Memory B cell (primary cell): ENCODE data around the gene RNF207.

Source experiments
- ATAC-seq: fragments of 150-1000 bp; cut with Tn5 transposase; 2 replicates; pipeline ENCODE4 v1.10.0; 2021; ENCODE audit warnings: low read depth, mild to moderate bottlenecking, moderate library complexity
- DNase-seq, 2 donors: peaks; one replicate each; pipeline ENCODE4 v3.0.0; 2022; ENCODE audit warnings: low spot score in 2 of 2
- H3K27ac Mint-ChIP-seq: one replicate; pipeline ENCODE4 v1.8.0; 2022; ENCODE audit warnings: mild to moderate bottlenecking, moderate library complexity, mixed read lengths
- H3K27me3 Mint-ChIP-seq: one replicate; pipeline ENCODE4 v1.8.0; 2022; ENCODE audit warnings: mixed read lengths
- H3K36me3 Mint-ChIP-seq: one replicate; pipeline ENCODE4 v1.8.0; 2022; ENCODE audit warnings: mild to moderate bottlenecking, mixed read lengths
- H3K4me1 Mint-ChIP-seq: one replicate; pipeline ENCODE4 v1.8.0; 2022; ENCODE audit warnings: mixed read lengths
- H3K4me3 Mint-ChIP-seq: one replicate; pipeline ENCODE4 v1.8.0; 2022; ENCODE audit warnings: mild to moderate bottlenecking, moderate library complexity, mixed read lengths
- H3K9me3 Mint-ChIP-seq: one replicate; pipeline ENCODE4 v1.8.0; 2022; ENCODE audit warnings: mixed read lengths

The RNF207 gene

GRCh38 chr1:6167391-6168303, 38.3 kb upstream of the RNF207 start:
- DNase-seq = no peak
- no peak for ATAC-seq
- no peaks in the 10 kb centered on the region for H3K36me3 Mint-ChIP-seq
- H3K9me3 Mint-ChIP-seq = no peaks in the 10 kb centered on the region
- H3K27me3 Mint-ChIP-seq = peaks cover 18% of the 10 kb centered on the region
- no peaks in the 10 kb centered on the region for H3K4me1 Mint-ChIP-seq
- no peak overlapping the region for H3K27ac Mint-ChIP-seq
- H3K4me3 Mint-ChIP-seq = no peak overlapping the region

GRCh38 chr1:6168947-6169586, 36.9 kb upstream of the RNF207 start:
- H3K27ac Mint-ChIP-seq = no peak overlapping the region
- no peak overlapping the region for H3K4me3 Mint-ChIP-seq
- ATAC-seq = no peak
- H3K27me3 Mint-ChIP-seq = peaks cover 18% of the 10 kb centered on the region
- no peak for DNase-seq
- no peaks in the 10 kb centered on the region for H3K9me3 Mint-ChIP-seq
- H3K36me3 Mint-ChIP-seq = no peaks in the 10 kb centered on the region
- no peaks in the 10 kb centered on the region for H3K4me1 Mint-ChIP-seq

GRCh38 chr1:6170116-6170741, 35.7 kb upstream of the RNF207 start:
- Mint-ChIP-seq H3K27me3 (peaks cover 15% of the 10 kb centered on the region), H3K27ac (no peak overlapping the region), H3K9me3 (no peaks in the 10 kb centered on the region), H3K4me3 (no peak overlapping the region), H3K4me1 (no peaks in the 10 kb centered on the region), H3K36me3 (no peaks in the 10 kb centered on the region)
- ATAC-seq (no peak), DNase-seq (no peak)

- Mint-ChIP-seq H3K4me1 (no peaks in the 10 kb centered on the region), H3K27ac (no peak overlapping the region), H3K4me3 (no peak overlapping the region), H3K36me3 (no peaks in the 10 kb centered on the region), H3K27me3 (peaks cover 10% of the 10 kb centered on the region), H3K9me3 (no peaks in the 10 kb centered on the region)
- ATAC-seq (no peak), DNase-seq (no peak)
These were observed 35.1 kb upstream of the RNF207 start for GRCh38 chr1:6170742-6171201.

- Mint-ChIP-seq H3K4me3 (no peak overlapping the region), H3K36me3 (no peaks in the 10 kb centered on the region), H3K27me3 (peaks cover 8% of the 10 kb centered on the region), H3K4me1 (no peaks in the 10 kb centered on the region), H3K9me3 (no peaks in the 10 kb centered on the region), H3K27ac (no peak overlapping the region)
- DNase-seq (no peak), ATAC-seq (no peak)
These were observed 34.3 kb upstream of the RNF207 start for GRCh38 chr1:6171548-6172124.

- Mint-ChIP-seq H3K4me3 (no peak overlapping the region), H3K27me3 (peaks cover 8% of the 10 kb centered on the region), H3K4me1 (no peaks in the 10 kb centered on the region), H3K27ac (no peak overlapping the region), H3K36me3 (no peaks in the 10 kb centered on the region), H3K9me3 (no peaks in the 10 kb centered on the region)
- ATAC-seq (no peak), DNase-seq (no peak)
These were observed 33.4 kb upstream of the RNF207 start for GRCh38 chr1:6172549-6172948.

GRCh38 chr1:6174621-6175410, 31.1 kb upstream of the RNF207 start:
- no peaks in the 10 kb centered on the region for H3K36me3 Mint-ChIP-seq
- H3K9me3 Mint-ChIP-seq = no peaks in the 10 kb centered on the region

GRCh38 chr1:6175411-6175828, 30.5 kb upstream of the RNF207 start:
- Mint-ChIP-seq H3K4me1 (peaks cover 2% of the 10 kb centered on the region), H3K36me3 (no peaks in the 10 kb centered on the region), H3K4me3 (no peak overlapping the region), H3K27ac (no peak overlapping the region), H3K9me3 (no peaks in the 10 kb centered on the region), H3K27me3 (peaks cover 12% of the 10 kb centered on the region)
- ATAC-seq = no peak
- DNase-seq = no peak

More at GRCh38 chr1:6174621-6175410, 31.1 kb upstream of the RNF207 start:
- DNase-seq = no peak
- Mint-ChIP-seq H3K27me3 (peaks cover 12% of the 10 kb centered on the region), H3K4me3 (no peak overlapping the region), H3K27ac (no peak overlapping the region), H3K4me1 (peaks cover 2% of the 10 kb centered on the region)
- no peak for ATAC-seq

GRCh38 chr1:6176779-6177178, 29.1 kb upstream of the RNF207 start:
- Mint-ChIP-seq H3K27ac (no peak overlapping the region), H3K36me3 (no peaks in the 10 kb centered on the region), H3K27me3 (peaks cover 11% of the 10 kb centered on the region), H3K9me3 (no peaks in the 10 kb centered on the region), H3K4me1 (peaks cover 11% of the 10 kb centered on the region), H3K4me3 (no peak overlapping the region)
- DNase-seq (no peak), ATAC-seq (no peak)

GRCh38 chr1:6177681-6178380, 28.1 kb upstream of the RNF207 start:
- no peak for DNase-seq
- Mint-ChIP-seq H3K27me3 (peaks cover 11% of the 10 kb centered on the region), H3K27ac (no peak overlapping the region), H3K4me1 (peaks cover 11% of the 10 kb centered on the region), H3K4me3 (peak overlapping the region; percentile 18), H3K36me3 (no peaks in the 10 kb centered on the region), H3K9me3 (no peaks in the 10 kb centered on the region)
- ATAC-seq = no peak

- Mint-ChIP-seq H3K4me1 (peaks cover 11% of the 10 kb centered on the region), H3K27ac (no peak overlapping the region), H3K4me3 (peak overlapping the region; percentile 67), H3K36me3 (no peaks in the 10 kb centered on the region), H3K9me3 (no peaks in the 10 kb centered on the region), H3K27me3 (peaks cover 12% of the 10 kb centered on the region)
- ATAC-seq (no peak), DNase-seq (no peak)
These were observed 27.0 kb upstream of the RNF207 start for GRCh38 chr1:6178751-6179563.

- no peak overlapping the region for H3K4me3 Mint-ChIP-seq
- no peak overlapping the region for H3K27ac Mint-ChIP-seq
These were observed 26.2 kb upstream of the RNF207 start for GRCh38 chr1:6179564-6180175.

More at GRCh38 chr1:6179564-6180175, 26.2 kb upstream of the RNF207 start:
- no peak for DNase-seq
- ATAC-seq = no peak
- Mint-ChIP-seq H3K36me3 (peaks cover 5% of the 10 kb centered on the region), H3K27me3 (peaks cover 12% of the 10 kb centered on the region), H3K9me3 (no peaks in the 10 kb centered on the region), H3K4me1 (peaks cover 11% of the 10 kb centered on the region)
